AG04449 (cell line): ENCODE measurements around the gene DNAJC16.

Experiments
- CTCF ChIA-PET: fragments of 350-600 bp; formaldehyde crosslinking; extraction: SDS; loops from one replicate; lab custom pipeline; 2021; ENCODE audit warnings: antibody characterized with exemption; lab: Yijun Ruan, JAX
- POLR2A ChIA-PET: fragments of 400-600, 350-600 bp; formaldehyde crosslinking; extraction: SDS; loops from one replicate; lab custom pipeline; 2020; ENCODE audit warnings: antibody characterized with exemption, inconsistent platforms; lab: Yijun Ruan, JAX
- DNase-seq: peaks from one replicate; pipeline ENCODE4 v3.0.0-alpha.2; 2010; ENCODE audit warnings: low read depth, low spot score
- H3K4me3 ChIP-seq: 2 replicates; pipeline ENCODE4 v1.5.1; 2011; ENCODE audit warnings: low read depth, mild to moderate bottlenecking, control low read depth, low read length
- TF ChIP-seq, protein P1 (sequence below): IDR thresholded peaks from one replicate; pipeline ENCODE4 v1.5.1; 2011; ENCODE audit warnings: mild to moderate bottlenecking, moderate library complexity, low read length, control low read depth, inconsistent platforms; ENCODE audit not compliant: insufficient read depth; ENCODE audit errors: missing control alignments

Gene DNAJC16

DNA sequence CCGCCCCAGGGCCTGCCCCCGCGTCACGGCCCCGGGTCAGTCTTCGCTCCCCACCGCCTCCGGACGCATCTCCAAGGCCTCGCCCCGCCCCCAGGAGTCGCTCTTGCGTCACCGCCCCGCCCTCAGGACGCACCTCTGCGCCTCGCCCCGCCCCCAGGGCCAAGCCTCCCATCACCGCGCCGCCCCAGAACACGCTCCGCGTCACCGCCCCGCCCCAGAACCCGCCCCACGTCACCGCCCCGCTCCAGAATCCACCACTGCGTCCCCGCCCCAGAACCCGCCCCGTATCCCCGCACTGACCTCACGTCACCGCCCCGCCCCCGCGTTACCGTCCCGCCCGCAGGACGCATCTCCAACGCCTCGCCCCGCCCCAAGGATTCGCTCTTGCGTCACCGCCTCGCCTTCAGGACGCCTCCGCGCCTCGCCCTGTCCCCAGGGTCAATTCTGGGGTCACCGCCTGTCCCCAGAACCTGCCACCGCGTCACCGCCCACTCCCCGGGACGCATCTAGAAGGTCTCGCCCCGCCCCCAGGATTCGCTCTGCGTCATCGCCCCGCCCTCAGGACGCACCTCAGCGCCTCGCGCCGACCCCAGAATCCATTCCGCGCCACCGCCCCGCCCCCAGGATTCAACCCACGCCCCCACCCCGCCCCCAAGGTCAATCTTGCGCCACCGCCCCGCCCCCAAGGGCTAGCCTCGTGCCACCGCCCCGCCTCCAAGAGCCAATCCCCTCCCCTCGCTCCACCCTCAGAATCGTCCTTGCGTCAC lies 2.2 kb upstream of the DNAJC16 start:
- TF ChIP-seq, protein P1, sequence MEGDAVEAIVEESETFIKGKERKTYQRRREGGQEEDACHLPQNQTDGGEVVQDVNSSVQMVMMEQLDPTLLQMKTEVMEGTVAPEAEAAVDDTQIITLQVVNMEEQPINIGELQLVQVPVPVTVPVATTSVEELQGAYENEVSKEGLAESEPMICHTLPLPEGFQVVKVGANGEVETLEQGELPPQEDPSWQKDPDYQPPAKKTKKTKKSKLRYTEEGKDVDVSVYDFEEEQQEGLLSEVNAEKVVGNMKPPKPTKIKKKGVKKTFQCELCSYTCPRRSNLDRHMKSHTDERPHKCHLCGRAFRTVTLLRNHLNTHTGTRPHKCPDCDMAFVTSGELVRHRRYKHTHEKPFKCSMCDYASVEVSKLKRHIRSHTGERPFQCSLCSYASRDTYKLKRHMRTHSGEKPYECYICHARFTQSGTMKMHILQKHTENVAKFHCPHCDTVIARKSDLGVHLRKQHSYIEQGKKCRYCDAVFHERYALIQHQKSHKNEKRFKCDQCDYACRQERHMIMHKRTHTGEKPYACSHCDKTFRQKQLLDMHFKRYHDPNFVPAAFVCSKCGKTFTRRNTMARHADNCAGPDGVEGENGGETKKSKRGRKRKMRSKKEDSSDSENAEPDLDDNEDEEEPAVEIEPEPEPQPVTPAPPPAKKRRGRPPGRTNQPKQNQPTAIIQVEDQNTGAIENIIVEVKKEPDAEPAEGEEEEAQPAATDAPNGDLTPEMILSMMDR, result no peak
- POLR2A ChIA-PET, result no interaction called here
- DNase-seq, result peak; percentile 68
- CTCF ChIA-PET, result interaction anchor here (1.1 kb wide), 1 partner anchor 25 kb away, joined by 3 read pairs; no protein-coding TSS in a partner anchor
- H3K4me3 ChIP-seq, result peak overlapping the region; percentile 84

DNA sequence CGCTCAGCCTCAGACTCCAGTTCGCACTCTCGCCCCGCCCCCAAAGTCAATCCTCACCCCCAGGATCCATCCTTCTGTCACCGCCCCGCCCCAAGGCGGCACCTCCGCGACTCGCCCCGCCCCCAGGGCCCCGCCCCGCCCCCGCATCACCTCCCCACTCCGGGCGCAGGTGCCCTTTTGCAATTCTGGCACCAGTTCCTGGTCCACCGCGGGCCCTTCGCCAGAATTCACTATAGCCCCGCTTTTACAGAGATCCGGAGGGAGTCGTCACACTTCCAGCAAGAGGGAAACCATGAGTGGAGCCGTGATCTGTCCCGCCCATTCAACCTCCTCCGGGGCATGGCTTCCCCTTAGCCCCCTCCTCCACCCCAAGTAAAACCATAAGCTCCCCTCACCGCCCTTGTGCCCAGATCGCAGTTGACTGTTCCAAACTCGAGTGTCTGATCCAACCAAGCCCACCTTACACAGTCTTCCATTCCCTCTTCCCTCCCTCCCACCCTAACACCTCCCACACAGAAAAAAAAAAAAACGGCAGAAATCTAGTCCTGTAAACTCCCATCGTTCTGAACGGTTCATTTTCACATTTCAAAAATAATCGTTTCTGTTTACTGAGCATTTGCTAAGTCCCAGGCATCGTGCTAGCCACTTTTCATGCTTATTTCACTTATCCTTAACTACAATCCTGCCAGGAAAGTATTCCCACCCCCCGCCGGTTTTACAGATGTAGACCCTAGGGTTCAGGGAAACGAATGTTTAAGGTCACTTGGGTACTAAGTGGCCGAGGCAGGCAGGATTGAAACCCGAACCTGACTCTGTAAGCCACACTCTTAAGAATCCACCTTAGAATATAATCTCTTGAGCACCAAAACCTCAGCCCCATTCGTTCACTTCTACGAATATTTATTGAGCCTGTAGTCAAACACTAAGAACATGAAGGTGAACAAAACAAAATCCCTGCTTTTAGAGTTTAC lies 1.3 kb upstream of the DNAJC16 start:
- TF ChIP-seq, protein P1, result no peak
- H3K4me3 ChIP-seq, result peak overlapping the region; percentile 78
- ChIA-PET POLR2A (interaction anchor here (0.5 kb wide), 1 partner anchor 1528 kb away, joined by 3 read pairs; the partner anchor contains the start of gene SDHB), CTCF (no interaction called here)
- DNase-seq, result peak; percentile 84

DNA sequence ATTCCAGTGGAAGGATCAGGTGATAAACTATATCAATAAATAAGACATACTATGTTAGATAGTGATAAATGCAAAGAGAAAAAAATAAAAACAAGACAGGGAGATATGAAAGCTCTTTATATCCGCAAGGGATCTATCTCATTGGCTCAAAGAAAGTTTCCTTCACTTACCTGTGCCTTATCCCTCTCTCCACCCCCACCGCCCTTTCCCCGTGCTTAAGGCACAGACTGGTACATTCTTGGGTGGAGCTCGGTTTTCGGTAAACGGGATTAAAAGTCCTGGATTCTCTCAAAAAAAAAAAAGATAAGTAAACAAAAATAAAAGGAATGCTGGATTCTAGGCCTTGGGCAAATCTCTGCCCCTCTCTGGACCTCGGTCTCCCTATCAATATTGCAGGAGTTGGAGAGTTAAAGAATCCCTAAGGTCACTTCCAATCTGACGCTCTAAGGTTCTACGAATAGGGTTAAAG lies 593 bp upstream of the DNAJC16 start:
- DNase-seq, result no peak
- TF ChIP-seq, protein P1, result no peak
- CTCF ChIA-PET, result no interaction called here
- H3K4me3 ChIP-seq, result peak overlapping the region; percentile 93
- POLR2A ChIA-PET, result no interaction called here

DNA sequence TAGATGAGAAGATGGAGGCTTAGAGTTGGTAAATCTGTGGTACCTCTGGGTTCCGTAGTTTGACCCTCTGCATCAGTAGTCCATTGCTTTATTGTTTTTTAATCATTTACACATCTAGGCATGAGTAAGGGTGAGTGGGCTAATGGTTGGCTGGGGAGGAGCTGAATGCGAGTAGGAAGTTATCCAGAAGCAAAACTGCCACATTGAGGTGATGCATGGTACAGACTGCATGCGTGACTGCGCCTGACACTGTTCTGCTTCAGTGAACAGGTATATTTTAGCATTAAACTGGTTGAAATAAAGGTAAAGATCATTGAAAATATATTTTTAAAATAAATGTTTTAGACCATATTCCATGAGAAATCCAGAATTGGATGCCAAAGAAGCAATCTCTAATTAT lies 4.4 kb downstream of the DNAJC16 start:
- ChIA-PET POLR2A (interaction anchor here (0.6 kb wide), 1 partner anchor 69 kb away, joined by 3 read pairs; no protein-coding TSS in a partner anchor), CTCF (no interaction called here)
- no peak overlapping the region for H3K4me3 ChIP-seq
- no peak for DNase-seq
- TF ChIP-seq, protein P1, result no peak

DNA sequence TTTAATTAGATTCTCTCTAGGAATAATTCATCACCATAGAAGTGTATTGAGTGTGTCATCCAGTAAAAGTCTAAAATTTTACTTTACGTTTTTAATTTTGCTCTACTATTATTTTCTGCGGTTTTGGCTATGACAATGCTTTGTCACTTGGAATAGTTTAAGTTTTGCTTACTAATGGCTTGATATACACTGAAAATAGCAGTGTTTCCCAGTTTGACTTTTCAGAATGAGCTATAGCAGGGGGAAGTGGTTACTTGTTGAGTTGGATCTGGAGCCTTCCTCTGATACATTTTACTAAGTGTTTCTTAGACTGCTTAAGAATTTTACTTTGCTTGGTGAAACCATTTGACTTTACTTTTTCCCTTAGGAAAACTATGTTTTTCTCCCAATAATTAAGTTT lies 5.0 kb downstream of the DNAJC16 start:
- no peak overlapping the region for H3K4me3 ChIP-seq
- TF ChIP-seq, protein P1, result no peak
- POLR2A ChIA-PET, result interaction anchor here (0.6 kb wide), 1 partner anchor 70 kb away, joined by 3 read pairs; no protein-coding TSS in a partner anchor
- no peak for DNase-seq
- CTCF ChIA-PET, result no interaction called here
